Amniotic epithelial cell (primary cell): ENCODE results near the gene TMEM98.
"Not testable (repeated sequence)": the region's sequence is repeated elsewhere in the genome, so short reads cannot be mapped to it uniquely, and the experiment has no call there.

Experiments used
- DNase-seq: peaks from one replicate; pipeline ENCODE4 v3.0.0-alpha.2; 2010; ENCODE audit warnings: low read depth

Gene TMEM98

GRCh38 chr17:32941419-32942032 lies 13.6 kb downstream of the TMEM98 start:
- DNase-seq = no peak

- peak; percentile 40 for DNase-seq
Observed at GRCh38 chr17:32943206-32943605, 15.3 kb downstream of the TMEM98 start.

- DNase-seq = peak; percentile 96
Observed at GRCh38 chr17:32943647-32944191, 15.8 kb downstream of the TMEM98 start.

- DNase-seq = no peak
Observed at GRCh38 chr17:32944248-32945020, 16.5 kb downstream of the TMEM98 start.

GRCh38 chr17:32946375-32947135 lies 18.6 kb downstream of the TMEM98 start:
- peak; percentile 48 for DNase-seq

- no peak for DNase-seq
Observed at GRCh38 chr17:32947736-32948135, 19.8 kb downstream of the TMEM98 start.

- DNase-seq = no peak
Observed at GRCh38 chr17:32949181-32949580, 21.2 kb downstream of the TMEM98 start.

- not testable (repeated sequence) for DNase-seq
Observed at GRCh38 chr17:32952491-32952890, 24.5 kb downstream of the TMEM98 start.

GRCh38 chr17:32953045-32953444 lies 25.1 kb downstream of the TMEM98 start:
- DNase-seq = no peak

GRCh38 chr17:32953857-32954256 lies 25.9 kb downstream of the TMEM98 start:
- DNase-seq = no peak

- DNase-seq = no peak
Observed at GRCh38 chr17:32954477-32954876, 26.5 kb downstream of the TMEM98 start.

- no peak for DNase-seq
Observed at GRCh38 chr17:32955155-32955554, 27.2 kb downstream of the TMEM98 start.

- no peak for DNase-seq
Observed at GRCh38 chr17:32956240-32956970, 28.5 kb downstream of the TMEM98 start.

GRCh38 chr17:32958418-32958817 lies 30.5 kb downstream of the TMEM98 start:
- DNase-seq = no peak

- no peak for DNase-seq
Observed at GRCh38 chr17:32960815-32961214, 32.9 kb downstream of the TMEM98 start.

GRCh38 chr17:32962320-32962711 lies 34.4 kb downstream of the TMEM98 start:
- no peak for DNase-seq

GRCh38 chr17:32964541-32964940 lies 36.6 kb downstream of the TMEM98 start:
- DNase-seq = no peak

- DNase-seq = not testable (repeated sequence)
Observed at GRCh38 chr17:32969231-32969630, 41.3 kb downstream of the TMEM98 start.

GRCh38 chr17:32970281-32970680 lies 42.3 kb downstream of the TMEM98 start:
- peak; percentile 33 for DNase-seq

GRCh38 chr17:32971171-32971570 lies 43.2 kb downstream of the TMEM98 start:
- DNase-seq = peak; percentile 22

- no peak for DNase-seq
Observed at GRCh38 chr17:32976131-32976530, 48.2 kb downstream of the TMEM98 start.

- DNase-seq = peak; percentile 3
Observed at GRCh38 chr17:32976605-32977004, 48.7 kb downstream of the TMEM98 start.
